GM21576 (cell line): ENCODE data around the gene COL15A1.
A peak's percentile ranks its signal among the peaks of the same experiment; 100 is the strongest.

Experiments
- ATAC-seq: cut with Tn5 transposase; IDR thresholded peaks from one replicate; pipeline ENCODE4 v1.9.1; 2021; ENCODE audit warnings: mild to moderate bottlenecking, moderate library complexity; ENCODE audit not compliant: unreplicated experiment

COL15A1 gene

GRCh38 chr9:99103054-99103895 lies 159.6 kb downstream of the COL15A1 start:
- ATAC-seq, result no peak

GRCh38 chr9:99103901-99104458 lies 160.3 kb downstream of the COL15A1 start:
- no peak for ATAC-seq

GRCh38 chr9:99104459-99105151 lies 160.9 kb downstream of the COL15A1 start, which contains the start of gene TGFBR1:
TGFBR1 (plus strand) TSS chr9:99105113; CDS start chr9:99105206, 93 bp downstream.
- peak; percentile 84 for ATAC-seq

DNA sequence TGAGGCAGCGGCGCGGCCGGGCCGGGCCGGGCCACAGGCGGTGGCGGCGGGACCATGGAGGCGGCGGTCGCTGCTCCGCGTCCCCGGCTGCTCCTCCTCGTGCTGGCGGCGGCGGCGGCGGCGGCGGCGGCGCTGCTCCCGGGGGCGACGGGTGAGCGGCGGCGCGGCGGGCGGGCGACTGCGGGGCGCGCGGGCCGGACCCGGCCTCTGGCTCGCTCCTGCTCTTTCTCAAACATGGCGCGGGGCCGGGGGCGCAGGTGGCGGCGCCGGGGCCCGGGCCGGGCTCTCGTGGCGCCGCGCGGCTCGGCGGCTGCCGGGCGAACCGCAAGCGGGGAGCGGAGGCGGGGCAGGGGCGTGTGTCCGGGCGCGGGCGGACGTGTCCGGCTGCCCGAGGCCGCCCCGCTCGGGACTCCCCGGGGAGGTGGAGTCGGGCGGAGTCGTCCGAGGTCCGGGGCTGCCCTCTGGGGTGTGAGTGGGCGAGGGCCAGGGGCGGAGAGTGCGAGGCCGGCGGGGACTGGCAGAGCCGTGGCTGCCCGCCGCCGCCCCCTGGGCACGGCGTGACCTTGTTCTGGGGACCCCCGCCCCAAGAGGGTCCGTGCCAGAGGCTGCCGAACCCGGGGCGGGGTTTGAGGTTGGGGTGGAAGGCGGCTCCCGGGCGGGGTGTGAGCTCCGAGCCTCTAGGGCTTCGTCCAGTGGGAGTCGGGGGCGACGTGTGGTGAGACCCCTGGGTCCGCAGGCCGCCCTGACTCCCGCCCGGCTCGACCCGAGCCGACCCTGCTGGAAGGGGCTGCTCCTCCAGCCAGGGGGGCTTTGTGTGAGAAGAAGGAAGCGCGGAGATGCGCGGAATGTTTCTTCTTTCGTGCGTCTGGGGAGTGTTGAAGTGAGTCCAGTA lies 161.7 kb downstream of the COL15A1 start:
- ATAC-seq, result peak; percentile 52

- ATAC-seq, result no peak
These were observed 162.3 kb downstream of the COL15A1 start for GRCh38 chr9:99106044-99106375.

DNA sequence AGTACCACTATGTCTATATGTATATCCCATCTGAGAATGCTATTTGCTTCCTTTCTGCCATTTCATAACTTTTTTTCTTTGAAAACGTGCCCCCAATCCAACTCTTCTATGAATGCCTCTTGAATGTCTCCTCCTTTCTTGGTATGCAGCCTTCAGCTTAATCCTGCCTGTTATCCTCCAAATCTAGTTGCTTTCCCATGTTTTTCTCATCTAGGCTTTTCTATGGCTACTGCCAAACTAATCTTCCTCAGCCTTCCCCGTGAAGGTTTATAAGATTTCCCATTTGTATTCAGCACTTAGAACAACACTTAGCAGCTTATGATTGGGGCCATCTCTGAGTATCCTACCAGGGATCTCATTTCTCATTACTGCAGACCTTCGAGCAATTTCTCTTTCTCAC lies 163.7 kb downstream of the COL15A1 start:
- ATAC-seq, result no peak

GRCh38 chr9:99108131-99108530 lies 164.4 kb downstream of the COL15A1 start:
- ATAC-seq, result no peak

GRCh38 chr9:99109522-99109921 lies 165.8 kb downstream of the COL15A1 start:
- ATAC-seq, result no peak

DNA sequence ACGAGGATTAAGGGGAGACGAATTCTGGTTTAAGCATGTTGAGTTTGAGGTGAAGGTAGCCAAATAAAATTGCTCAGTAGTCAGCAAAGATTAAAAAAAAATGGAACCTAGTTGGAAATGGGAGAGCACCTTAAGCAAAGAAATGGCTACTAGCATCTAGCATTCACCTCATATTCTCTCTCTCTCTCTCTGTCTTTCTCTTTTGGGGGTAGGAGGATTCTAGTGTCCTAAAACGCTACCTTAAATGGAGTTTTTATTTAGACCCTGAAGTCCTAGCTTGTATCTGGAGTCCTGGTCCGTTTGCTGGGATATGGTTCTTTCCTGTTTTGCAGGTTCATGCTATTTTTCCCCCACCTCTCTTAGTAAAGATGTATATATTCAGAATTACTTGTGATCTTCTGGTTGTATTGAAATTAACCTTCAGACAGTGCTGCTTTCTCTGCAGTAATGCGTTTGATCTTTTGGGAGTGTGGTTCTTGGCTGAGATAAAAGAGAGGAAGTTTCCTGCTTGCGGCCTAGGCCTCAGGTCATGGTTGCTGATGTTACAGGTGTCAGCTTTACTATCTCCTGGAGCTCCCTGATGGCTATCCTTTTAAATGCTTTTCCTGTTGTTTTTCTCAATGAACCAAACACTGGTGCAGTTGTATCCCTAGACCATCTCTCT lies 169.2 kb downstream of the COL15A1 start:
- ATAC-seq, result no peak

DNA sequence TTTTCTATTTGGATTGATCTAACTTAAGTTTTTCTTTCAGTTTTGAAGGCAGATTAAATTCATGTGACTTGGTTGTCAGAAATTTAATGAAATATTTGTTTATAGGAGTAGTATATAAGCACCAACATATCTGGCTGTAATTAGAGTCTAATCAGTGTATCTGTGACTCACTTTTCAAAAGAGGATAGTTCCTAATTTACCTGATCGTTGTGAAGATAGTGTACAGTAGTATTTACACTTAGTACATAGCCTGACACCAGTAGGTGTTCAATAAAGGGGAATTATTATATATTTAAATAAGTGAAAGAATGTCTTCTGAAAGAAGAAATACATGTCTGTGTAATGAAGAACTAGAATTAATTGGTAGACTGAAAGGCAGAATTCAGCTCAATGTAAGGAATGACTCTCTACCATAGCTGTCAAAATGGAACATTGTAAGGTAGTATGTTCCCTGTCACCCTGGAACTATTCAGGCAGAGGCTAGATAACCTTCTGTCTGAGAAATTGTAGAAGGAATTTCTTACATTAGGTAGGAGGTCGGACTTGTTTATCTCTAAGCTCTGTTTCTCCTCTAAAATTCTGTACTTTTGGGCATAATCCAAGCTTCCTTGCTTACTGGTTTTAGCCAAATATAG lies 169.8 kb downstream of the COL15A1 start:
- no peak for ATAC-seq

DNA sequence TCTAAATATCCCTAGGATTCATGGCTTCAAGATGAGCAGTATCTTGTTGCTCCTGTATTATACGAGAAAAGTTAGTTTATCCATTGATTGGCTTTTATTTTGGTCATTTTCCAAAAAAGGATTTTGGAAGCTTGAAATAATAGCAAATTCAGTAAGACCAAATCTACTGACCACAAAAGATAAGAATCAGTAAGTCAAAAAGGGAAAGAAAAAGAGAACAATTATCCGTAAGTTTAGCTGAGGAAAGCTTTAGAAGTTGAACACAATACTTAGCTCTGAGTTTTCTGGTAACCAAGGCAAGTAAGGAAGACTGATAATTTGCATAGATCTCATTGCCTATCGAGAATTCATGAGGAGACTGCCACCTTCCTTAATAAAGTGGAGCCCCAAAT lies 170.3 kb downstream of the COL15A1 start:
- no peak for ATAC-seq

- no peak for ATAC-seq
These were observed 171.3 kb downstream of the COL15A1 start for GRCh38 chr9:99114846-99115500.

GRCh38 chr9:99116003-99116411 lies 172.3 kb downstream of the COL15A1 start:
- no peak for ATAC-seq

DNA sequence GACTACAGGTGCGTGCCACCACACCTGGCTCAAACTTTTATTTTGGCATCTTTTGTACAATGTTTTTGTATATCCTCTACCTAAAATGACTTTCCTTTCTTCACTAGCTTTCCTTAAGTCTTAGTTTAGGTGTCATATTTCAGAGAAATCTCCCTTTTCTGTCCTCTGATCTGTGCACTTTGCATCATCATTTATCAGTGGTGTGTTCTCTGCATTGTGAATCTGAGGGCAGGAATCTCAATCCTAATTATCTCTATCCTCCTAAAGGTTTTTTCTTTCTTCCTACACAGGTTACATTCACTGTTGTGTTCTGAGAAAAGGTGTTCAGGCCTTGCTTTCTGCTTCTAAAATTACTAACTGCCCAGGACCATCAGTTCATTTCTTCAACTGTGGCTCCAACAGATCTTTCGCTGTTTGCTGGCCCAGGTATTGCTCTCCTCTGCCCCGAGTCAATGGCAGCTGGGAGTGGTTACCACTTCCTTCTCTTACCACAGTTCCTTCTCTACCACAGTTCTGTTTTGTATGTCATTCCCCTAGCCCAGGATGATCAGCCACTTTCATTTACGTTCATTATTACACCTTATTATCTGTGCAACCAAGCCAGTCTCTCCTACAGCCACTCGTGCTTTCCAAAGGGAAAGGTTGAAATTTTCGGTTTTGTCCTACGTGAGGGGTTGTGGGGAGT lies 175.2 kb downstream of the COL15A1 start:
- peak; percentile 98 for ATAC-seq

- ATAC-seq, result no peak
These were observed 176.4 kb downstream of the COL15A1 start for GRCh38 chr9:99119976-99120655.
